Brain microvascular endothelial cell (primary cell): ENCODE data around the gene SLC9A3.

Experiments
- DNase-seq: peaks from one replicate; pipeline ENCODE4 v3.0.0-alpha.2; 2020
- H3K27ac ChIP-seq: fragments of 250-450 bp; sonication (Bioruptor Pico); 2 replicates; pipeline ENCODE4 v1.5.1; 2020; ENCODE audit warnings: mild to moderate bottlenecking, moderate library complexity
- H3K27me3 ChIP-seq: fragments of 250-450 bp; sonication (Bioruptor Pico); replicated peaks from 2 replicates; pipeline ENCODE4 v1.5.1; 2020; ENCODE audit warnings: mild to moderate bottlenecking
- H3K36me3 ChIP-seq: fragments of 250-450 bp; sonication (Bioruptor Pico); replicated peaks from 2 replicates; pipeline ENCODE4 v1.5.1; 2020; ENCODE audit warnings: mild to moderate bottlenecking
- H3K4me3 ChIP-seq: 2 replicates; pipeline ENCODE4 v1.5.1; 2011; ENCODE audit warnings: low read depth, mild to moderate bottlenecking, control low read depth, low read length, moderate library complexity
- in situ Hi-C: cut with HindIII; loops from 2 replicates; pipeline ENCODE4 v1.10.0; 2017; ENCODE audit warnings: low sequenced_read_pairs, low pct_ligation_motif_present
- TF ChIP-seq, protein P1 (sequence below): IDR thresholded peaks from 2 replicates; pipeline ENCODE4 v1.5.1; 2011; ENCODE audit warnings: low read depth, mild to moderate bottlenecking, moderate library complexity, low read length, control low read depth, inconsistent platforms; ENCODE audit errors: missing control alignments

Gene SLC9A3

GRCh38 chr5:456351-457194, 67.7 kb downstream of the SLC9A3 start:
- in situ Hi-C loops, result no loop called here
- DNase-seq, result no peak

DNA sequence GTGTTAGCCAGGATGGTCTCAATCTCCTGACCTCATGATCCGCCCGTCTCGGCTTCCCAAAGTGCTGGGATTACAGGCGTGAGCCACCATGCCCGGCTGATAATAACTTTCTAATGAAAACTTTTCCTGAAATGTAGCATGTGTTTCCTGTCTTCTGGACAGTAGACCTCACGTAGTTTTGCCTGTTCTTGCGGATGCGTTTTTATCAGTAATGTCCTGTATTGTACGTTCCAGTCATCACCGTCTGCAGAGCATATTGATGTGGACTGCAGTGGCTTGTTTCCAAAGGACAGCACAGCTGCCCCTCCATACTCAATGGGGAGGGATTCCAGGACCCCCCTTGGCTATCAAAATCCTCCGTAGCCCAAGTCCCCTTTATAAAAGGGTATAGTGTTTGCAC, 68.4 kb downstream of the SLC9A3 start:
- Histone ChIP-seq H3K4me3 (no peak overlapping the region), H3K36me3 (peaks cover 51% of the 10 kb centered on the region), H3K27ac (no peak overlapping the region), H3K27me3 (no peaks in the 10 kb centered on the region)
- in situ Hi-C loops, result no loop called here
- TF ChIP-seq, protein P1, sequence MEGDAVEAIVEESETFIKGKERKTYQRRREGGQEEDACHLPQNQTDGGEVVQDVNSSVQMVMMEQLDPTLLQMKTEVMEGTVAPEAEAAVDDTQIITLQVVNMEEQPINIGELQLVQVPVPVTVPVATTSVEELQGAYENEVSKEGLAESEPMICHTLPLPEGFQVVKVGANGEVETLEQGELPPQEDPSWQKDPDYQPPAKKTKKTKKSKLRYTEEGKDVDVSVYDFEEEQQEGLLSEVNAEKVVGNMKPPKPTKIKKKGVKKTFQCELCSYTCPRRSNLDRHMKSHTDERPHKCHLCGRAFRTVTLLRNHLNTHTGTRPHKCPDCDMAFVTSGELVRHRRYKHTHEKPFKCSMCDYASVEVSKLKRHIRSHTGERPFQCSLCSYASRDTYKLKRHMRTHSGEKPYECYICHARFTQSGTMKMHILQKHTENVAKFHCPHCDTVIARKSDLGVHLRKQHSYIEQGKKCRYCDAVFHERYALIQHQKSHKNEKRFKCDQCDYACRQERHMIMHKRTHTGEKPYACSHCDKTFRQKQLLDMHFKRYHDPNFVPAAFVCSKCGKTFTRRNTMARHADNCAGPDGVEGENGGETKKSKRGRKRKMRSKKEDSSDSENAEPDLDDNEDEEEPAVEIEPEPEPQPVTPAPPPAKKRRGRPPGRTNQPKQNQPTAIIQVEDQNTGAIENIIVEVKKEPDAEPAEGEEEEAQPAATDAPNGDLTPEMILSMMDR, result no peak
- DNase-seq, result no peak

More at GRCh38 chr5:456351-457194, 67.7 kb downstream of the SLC9A3 start:
- H3K4me3 ChIP-seq, result no peak overlapping the region
- peaks cover 49% of the 10 kb centered on the region for H3K36me3 ChIP-seq
- H3K27me3 ChIP-seq, result no peaks in the 10 kb centered on the region
- H3K27ac ChIP-seq, result no peak overlapping the region
- TF ChIP-seq, protein P1, result no peak

GRCh38 chr5:454936-455335, 69.3 kb downstream of the SLC9A3 start:
- TF ChIP-seq, protein P1, result no peak
- in situ Hi-C loops, result no loop called here
- no peak overlapping the region for H3K4me3 ChIP-seq
- no peak for DNase-seq
- peaks cover 56% of the 10 kb centered on the region for H3K36me3 ChIP-seq
- no peaks in the 10 kb centered on the region for H3K27me3 ChIP-seq
- H3K27ac ChIP-seq, result no peak overlapping the region

DNA sequence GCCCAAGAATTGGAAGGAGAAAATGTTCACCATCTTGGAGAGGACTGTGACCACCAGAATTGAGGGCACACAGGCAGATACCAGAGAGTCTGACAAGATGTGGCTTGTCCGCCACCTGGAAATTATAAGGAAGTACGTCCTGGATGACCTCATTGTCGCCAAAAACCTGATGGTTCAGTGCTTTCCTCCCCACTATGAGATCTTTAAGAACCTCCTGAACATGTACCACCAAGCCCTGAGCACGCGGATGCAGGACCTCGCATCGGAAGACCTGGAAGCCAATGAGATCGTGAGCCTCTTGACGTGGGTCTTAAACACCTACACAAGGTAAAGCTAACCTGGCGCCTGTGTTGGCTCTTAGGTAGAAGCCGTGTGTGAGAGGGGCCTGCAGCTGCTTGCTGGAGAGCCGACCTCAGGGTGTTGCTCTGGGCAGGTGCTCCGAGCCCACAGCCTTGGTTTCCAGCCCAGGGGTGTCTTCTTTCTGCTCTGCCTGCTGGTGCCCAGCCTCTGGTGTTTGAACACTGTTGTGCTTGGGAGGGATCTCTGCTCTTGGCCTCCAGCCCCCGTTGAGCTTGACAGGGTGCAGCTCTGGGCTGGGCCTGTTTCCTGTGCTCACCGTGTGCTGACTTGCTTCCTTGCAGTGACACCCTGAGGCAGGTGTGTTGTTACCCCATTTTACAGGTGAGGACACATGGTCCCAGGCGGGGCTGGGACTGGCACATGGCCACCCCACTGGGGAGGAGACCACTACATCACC, 70.3 kb downstream of the SLC9A3 start:
- TF ChIP-seq, protein P1, result no peak
- Histone ChIP-seq H3K27me3 (no peaks in the 10 kb centered on the region), H3K36me3 (peaks cover 65% of the 10 kb centered on the region), H3K4me3 (no peak overlapping the region), H3K27ac (no peak overlapping the region)
- in situ Hi-C loops, result no loop called here
- no peak for DNase-seq

DNA sequence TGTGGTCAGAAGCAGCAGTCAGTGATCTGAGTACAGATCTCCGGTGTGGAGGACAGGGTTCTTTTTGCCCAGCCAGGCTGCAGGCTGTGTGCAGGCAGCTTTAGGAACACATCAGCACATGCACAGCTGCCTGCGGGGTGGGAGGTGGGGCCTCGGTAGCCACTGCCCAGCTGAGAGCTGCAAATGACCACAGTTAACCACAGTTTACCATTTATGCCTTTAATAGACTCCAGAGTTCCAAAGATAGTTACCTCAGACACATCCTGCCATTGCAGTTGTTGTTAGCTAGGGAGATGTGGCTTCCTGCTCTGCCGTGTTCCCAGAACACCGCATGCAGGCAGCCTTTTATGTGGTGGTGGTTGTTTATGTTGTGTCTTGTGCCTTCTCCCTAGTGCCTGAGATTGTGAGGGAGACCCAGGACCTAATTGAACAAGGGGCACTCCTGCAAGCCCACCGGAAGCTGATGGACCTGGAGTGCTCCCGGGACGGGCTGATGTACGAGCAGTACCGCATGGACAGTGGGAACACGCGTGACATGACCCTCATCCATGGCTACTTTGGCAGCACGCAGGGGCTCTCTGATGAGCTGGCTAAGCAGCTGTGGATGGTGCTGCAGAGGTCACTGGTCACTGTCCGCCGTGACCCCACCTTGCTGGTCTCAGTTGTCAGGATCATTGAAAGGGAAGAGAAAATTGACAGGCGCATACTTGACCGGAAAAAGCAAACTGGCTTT, 71.1 kb downstream of the SLC9A3 start:
- H3K36me3 ChIP-seq, result peaks cover 69% of the 10 kb centered on the region
- no peak overlapping the region for H3K4me3 ChIP-seq
- no peak overlapping the region for H3K27ac ChIP-seq
- in situ Hi-C loops, result no loop called here
- TF ChIP-seq, protein P1, result no peak
- H3K27me3 ChIP-seq, result no peaks in the 10 kb centered on the region
- DNase-seq, result no peak
